ENCODE results near the gene PPP2R2D. TPM values are rescaled to one million over a fixed set of nuclear protein-coding genes. Genes with fewer than 3 reads are reported as not detected.

PPP2R2D gene
- polyA plus RNA-seq, 4 donors = 38.5 to 49.8 (median 44.9) TPM

DNA sequence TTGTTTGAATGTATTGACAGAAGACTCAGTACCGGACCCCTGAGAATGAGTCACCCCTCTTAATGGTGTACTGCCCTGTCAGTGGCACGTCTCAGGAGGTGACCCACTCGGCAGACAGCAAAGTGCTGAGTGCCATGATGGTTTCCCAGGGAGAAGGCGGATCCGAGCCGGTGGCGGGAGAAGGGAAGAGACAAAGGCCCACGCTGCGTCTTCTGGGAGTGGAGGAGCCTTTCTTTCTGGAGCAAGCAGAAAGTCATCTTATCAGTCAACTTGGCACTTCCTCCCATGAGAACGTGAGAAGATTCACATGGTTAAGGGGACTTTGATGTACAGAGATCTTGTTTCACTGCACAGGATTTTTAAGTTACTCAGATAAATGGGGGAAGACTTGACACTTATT is 14.6 kb upstream of the PPP2R2D start:
- DNase-seq (ENCODE audit: low read depth in 4 of 4, low spot score in 3 of 4) = no peak

DNA sequence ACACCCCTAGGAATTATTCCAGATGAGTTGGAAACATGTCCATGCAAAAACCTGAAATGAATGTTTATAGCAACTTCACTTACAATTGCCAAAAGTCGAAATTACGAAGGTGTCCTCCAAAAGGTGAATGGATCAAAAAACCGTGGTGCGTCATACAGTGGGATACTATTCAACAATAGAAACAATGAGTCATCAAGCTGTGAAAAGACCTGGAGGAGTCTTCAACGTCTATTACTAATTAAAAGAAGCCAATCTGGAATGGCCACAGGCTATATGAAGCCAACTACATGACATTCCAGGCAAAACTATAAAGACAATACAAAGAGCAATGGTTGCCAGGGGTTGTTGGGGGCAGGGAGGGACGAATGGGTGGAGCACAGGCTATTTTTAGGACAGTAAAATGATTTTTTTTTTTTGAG is 12.6 kb upstream of the PPP2R2D start:
- DNase-seq (ENCODE audit: low read depth in 4 of 4, low spot score in 3 of 4) = no peak

DNA sequence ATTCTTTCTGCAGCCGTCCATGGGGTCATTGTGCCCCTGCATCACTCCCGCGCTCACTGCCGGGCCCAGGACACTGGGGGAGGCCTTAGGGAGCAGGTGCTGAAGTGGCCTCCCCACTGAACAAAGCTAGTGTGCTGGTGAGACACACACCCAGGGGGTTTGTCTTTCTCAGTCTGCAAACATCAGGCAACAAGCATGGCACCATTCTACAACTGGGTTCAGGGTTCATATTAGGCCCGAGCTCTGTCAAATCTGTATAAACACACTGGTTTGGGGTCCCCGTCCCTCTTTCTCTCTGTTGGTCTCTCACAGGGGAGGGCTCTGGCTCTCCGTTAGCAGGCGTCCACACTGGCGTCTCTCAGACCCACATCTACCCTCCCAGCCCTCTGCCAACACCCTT is 11.1 kb upstream of the PPP2R2D start:
- no peak for DNase-seq (ENCODE audit: low read depth in 4 of 4, low spot score in 3 of 4)

DNA sequence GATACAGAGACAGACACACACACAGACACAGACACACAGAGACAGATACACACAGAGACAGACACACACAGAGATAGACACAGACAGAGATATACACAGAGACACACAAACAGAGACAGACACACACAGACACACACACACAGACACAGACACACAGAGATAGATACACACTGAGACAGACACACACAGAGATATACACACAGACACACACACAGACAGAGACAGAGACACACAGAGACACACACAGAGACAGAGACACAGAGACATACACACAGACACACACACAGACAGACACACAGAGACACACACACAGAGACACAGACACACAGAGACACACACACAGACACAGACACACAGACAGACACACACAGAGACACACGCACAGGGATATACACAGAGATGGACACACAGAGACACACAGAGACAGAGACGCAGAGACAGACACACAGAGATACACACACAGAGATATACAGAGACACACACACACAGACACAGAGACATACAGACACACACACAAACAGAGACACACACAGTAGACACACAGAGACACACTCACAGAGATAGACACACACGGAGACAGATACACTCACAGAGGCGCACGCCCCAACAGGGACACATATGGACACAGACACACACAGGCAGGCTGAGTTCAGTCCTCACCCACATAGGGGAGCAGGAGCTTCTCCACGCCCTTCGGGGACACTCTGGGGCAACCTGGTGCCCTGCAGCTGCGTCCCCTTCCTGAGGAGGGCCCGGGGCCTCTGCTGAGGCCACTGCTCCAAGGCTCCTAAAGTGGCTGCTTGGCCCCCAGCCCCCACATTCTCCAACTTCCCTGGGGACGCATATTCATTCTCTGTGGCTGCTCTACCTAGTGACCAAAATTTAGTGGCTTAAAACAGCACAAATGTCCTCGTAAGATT is 10.3 kb upstream of the PPP2R2D start:
- DNase-seq (ENCODE audit: low read depth in 4 of 4, low spot score in 3 of 4) = no peak

- DNase-seq (ENCODE audit: low read depth in 4 of 4, low spot score in 3 of 4) = no peak
Observed at GRCh38 chr10:131891196-131891928, 9.4 kb upstream of the PPP2R2D start.

DNA sequence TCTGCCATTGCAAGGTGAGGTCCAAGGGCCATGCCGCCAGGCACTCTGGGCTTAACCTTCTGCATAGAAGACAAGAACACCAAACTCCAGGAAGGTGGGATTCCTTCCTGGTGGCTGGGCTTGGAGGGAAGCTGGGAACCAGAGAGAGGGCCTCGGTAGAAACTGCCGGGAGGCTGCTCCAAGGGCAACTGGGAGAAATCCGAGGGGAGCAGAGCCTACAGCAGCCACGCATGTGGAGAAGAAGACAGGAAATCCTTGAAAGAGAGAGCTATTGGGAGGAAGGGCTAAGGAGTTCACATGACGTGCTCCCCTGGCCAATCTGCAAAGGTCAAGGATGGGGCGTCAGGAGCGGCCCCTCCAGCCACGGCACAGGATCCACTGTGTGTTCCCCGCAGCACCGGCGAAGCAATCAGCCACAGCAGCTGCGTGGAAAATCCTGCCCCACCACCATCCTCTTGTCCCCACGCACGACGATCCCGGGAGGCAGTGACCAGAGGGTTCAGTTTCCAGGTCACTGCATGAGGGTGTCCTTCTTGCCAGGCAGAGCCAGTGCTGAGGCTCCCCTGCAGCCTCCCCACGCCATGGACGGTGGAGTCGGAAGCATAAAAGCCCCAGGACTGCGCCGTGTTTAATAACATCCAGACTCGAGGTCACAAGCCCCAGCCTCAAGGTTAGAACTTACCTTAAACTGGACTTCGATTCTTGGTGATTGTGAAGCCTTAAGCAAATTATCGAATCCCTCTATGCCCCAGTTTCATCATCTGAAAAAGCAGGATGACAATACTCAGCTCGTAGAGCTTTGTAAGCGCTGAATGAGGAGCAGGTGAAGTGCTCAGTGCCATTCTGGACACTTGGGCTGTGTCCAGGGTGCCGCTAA is 8.6 kb upstream of the PPP2R2D start:
- no peak for DNase-seq (ENCODE audit: low read depth in 4 of 4, low spot score in 3 of 4)

DNA sequence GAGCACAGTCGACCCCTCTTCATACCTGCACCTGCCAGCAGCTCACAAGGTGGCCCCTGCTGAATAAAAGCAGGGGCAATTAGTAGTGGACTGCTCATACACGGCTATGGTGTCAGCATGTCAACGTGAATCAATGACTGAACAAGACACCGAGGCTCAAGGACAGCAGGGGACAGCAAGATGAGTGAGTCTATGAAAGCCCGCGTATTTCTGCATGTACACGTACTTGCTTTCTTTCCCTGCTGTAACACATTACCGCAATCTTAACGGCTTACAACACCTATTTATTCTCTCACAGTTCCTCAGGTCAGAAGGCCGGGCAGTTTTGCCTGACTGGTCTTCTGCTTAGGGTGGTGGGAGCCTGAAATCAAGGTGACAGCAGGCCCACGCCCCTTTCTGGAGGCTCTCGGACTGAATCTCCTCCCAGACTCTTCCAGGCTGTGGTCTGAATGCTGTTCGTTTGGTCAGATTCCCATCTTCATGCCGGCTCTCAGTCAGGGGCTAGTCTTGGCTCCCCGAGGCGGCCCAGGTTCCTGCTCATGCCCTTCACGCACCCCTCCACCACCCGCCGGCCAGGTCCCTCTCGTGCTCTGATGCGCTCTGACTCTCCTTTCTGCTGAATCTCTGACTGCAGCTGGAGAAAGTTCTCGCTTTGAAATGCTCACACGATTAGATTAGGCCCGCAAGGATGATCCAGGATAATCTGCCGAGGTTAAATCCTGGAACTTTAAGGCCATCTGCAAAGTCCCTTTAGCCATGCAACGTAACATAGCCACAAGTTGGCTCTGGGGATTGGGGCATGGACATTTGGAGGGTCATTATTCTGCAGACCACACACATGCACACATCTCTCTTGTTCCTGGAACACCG is 7.8 kb upstream of the PPP2R2D start:
- no peak for DNase-seq (ENCODE audit: low read depth in 4 of 4, low spot score in 3 of 4)

- no peak for DNase-seq (ENCODE audit: low read depth in 4 of 4, low spot score in 3 of 4)
Observed at GRCh38 chr10:131895116-131895515, 5.7 kb upstream of the PPP2R2D start.

- no peak for DNase-seq (ENCODE audit: low read depth in 4 of 4, low spot score in 3 of 4)
Observed at GRCh38 chr10:131896403-131896802, 4.4 kb upstream of the PPP2R2D start.

DNA sequence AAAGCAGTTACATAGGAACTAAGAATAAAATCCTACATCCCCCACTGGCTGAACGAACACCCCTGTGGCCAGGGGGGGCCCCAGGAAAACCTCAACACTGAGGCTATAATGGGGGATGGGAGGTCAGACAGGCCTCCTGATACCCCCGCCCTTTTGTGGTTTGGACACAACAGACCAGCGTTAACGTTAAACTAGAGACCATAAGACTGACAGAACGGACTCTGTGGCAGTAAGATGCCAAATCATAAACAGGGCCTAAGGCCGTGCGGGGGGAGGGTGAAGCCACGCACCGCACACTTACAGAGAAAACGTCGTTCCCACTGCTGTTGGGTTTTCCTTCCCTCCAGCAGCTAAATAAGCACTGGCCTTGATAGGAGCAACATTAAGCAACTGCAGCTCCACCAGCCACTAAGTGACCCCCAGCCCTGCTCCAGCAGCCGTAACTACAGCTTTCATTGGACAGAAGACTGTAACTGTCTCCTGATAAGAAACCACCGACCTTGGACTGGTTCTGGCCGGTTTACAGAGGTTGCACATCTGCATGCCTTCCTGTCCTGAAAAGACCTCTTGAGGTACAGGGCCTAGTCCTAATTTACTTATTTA is 3.4 kb upstream of the PPP2R2D start:
- no peak for DNase-seq (ENCODE audit: low read depth in 4 of 4, low spot score in 3 of 4)

GRCh38 chr10:131898061-131898460 is 2.7 kb upstream of the PPP2R2D start:
- no peak for DNase-seq (ENCODE audit: low read depth in 4 of 4, low spot score in 3 of 4)

DNA sequence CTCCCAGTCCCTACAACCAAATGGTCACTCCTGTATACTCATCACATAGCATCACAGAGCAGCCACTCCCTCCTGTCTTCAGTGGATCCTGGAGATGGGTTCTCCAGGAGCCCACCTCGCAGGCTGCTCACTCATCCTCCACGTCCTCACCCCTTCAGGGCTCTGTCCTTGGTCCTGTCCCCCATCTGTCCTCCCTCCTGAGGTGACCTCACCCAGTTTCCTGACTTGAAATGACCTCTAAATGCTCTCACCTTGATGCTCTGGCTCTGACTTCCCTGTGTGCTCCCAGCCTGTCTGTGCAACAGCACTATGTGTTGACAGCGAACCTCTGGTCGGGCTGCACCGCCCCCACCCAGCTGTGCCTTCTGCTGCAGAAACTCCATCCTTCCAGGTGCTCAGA is 2.1 kb upstream of the PPP2R2D start:
- DNase-seq (ENCODE audit: low read depth in 4 of 4, low spot score in 3 of 4) = no peak

DNA sequence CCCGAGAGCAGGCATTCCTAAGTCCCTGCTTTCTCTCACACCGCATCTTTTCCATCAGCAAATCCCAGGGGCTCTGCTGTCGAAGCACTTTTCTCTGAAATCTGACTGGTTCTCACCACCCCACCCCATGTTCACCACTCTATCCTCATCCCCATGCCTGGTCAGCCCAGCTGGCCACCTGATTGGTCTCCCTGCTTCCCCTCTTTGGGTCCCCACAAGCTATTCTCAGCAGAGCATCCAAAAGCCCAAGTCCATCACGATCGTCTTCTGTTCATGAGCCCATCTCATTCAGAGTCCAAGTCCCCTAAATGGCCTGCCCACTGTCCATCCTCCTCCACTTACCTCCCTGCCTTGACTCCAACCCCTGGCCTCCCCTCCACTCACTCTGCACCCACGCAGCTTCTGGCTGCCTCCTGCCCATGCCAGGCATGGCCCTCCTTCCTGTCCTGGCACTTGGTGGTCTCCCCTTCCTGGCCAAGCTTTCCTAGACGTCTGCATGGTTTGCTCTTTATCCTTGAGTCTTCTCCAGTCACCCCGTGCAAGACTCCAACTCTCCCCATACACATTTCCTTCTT is 1.6 kb upstream of the PPP2R2D start:
- DNase-seq (ENCODE audit: low read depth in 4 of 4, low spot score in 3 of 4) = no peak

- peak in 1 of 4 donors; percentile 29 for DNase-seq (ENCODE audit: low read depth in 4 of 4, low spot score in 3 of 4)
Observed at GRCh38 chr10:131899695-131900349, 986 bp upstream of the PPP2R2D start.

GRCh38 chr10:131901181-131901829 is 497 bp downstream of the PPP2R2D start:
- no peak for DNase-seq (ENCODE audit: low read depth in 4 of 4, low spot score in 3 of 4)

DNA sequence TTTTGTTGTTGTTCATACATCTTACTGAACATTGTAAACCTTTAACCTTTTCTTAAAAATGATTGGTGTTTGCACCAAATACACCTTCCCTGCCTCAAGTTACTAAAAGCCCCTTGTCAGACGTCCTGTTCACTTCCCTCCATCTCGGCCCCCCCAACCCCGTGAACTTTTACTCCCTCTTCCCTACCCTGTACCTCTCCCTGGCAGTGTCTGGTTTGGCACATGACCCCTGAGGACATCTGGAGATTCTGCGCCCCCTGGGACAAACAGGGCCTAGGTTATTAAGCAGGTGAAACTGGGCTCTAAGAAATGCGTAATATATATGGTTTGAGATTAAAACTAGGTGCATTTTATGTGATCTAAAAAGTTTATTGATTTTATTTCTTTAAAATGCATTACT is 1.4 kb downstream of the PPP2R2D start:
- DNase-seq (ENCODE audit: low read depth in 4 of 4, low spot score in 3 of 4) = no peak

DNA sequence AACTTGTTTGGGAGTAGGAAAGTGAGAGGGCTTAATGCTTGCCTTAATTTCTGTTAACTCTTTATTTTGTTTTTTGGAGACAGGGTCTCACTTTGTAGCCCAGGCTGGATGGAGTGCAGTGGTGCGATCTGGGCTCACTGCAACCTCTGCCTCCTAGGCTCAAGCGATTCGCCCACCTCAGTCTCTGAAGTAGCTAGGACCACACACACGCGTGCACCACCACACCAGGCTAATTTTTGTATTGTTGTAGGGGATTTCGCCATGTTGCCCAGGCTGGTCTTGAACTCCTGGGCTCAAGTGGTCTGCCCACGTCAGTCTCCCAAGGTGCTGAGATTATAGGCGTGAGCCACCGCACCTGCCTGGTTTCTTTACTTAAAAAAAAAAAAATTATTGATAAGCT is 1.9 kb downstream of the PPP2R2D start:
- DNase-seq (ENCODE audit: low read depth in 4 of 4, low spot score in 3 of 4) = no peak

DNA sequence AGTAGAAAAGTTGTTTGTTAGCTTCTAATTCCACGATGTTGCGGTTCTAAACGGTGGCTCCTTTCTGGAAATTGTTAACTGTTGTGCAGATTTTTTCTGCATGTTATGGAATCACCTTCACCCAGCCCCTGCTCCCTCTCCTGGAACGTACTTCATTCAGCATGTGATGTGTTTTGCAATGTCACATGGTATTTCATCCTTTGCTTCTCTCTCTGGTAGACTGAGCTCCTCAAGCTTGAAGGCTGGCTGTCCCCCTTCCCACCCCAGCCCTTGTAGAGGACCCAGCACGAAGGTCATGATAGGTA is 4.4 kb downstream of the PPP2R2D start:
- no peak for DNase-seq (ENCODE audit: low read depth in 4 of 4, low spot score in 3 of 4)

All from left renal pelvis (tissue), 4 donors.